ENCODE measurements around the gene PTAR1.
"Not testable (repeated sequence)": the region's sequence is repeated elsewhere in the genome, so short reads cannot be mapped to it uniquely, and the experiment has no call there.

PTAR1 gene

GRCh38 chr9:69759421-69760277 is at the start of gene PTAR1:
TSS of gene PTAR1 (minus strand) at chr9:69760011. CDS start at chr9:69759938, 73 bp downstream.
- DNase-seq (ENCODE audit: low read depth, low spot score) = peak; percentile 57

GRCh38 chr9:69809304-69809863 is 49.6 kb upstream of the PTAR1 start:
- no peak for DNase-seq (ENCODE audit: low read depth, low spot score)

GRCh38 chr9:69806627-69807026 is 46.8 kb upstream of the PTAR1 start:
- no peak for DNase-seq (ENCODE audit: low read depth, low spot score)

GRCh38 chr9:69805962-69806515 is 46.2 kb upstream of the PTAR1 start:
- no peak for DNase-seq (ENCODE audit: low read depth, low spot score)

GRCh38 chr9:69801989-69802388 is 42.2 kb upstream of the PTAR1 start:
- no peak for DNase-seq (ENCODE audit: low read depth, low spot score)

GRCh38 chr9:69800027-69800426 is 40.2 kb upstream of the PTAR1 start:
- not testable (repeated sequence) for DNase-seq (ENCODE audit: low read depth, low spot score)

- DNase-seq (ENCODE audit: low read depth, low spot score) = not testable (repeated sequence)
These were observed 39.7 kb upstream of the PTAR1 start for GRCh38 chr9:69799521-69799920.

- DNase-seq (ENCODE audit: low read depth, low spot score) = no peak
These were observed 38.9 kb upstream of the PTAR1 start for GRCh38 chr9:69798744-69799143.

GRCh38 chr9:69797675-69798074 is 37.9 kb upstream of the PTAR1 start:
- no peak for DNase-seq (ENCODE audit: low read depth, low spot score)

GRCh38 chr9:69794356-69794755 is 34.5 kb upstream of the PTAR1 start:
- no peak for DNase-seq (ENCODE audit: low read depth, low spot score)

GRCh38 chr9:69785757-69786156 is 25.9 kb upstream of the PTAR1 start:
- peak; percentile 67 for DNase-seq (ENCODE audit: low read depth, low spot score)

GRCh38 chr9:69773258-69773657 is 13.4 kb upstream of the PTAR1 start:
- no peak for DNase-seq (ENCODE audit: low read depth, low spot score)

- no peak for DNase-seq (ENCODE audit: low read depth, low spot score)
These were observed 12.1 kb upstream of the PTAR1 start for GRCh38 chr9:69771775-69772418.

- DNase-seq (ENCODE audit: low read depth, low spot score) = no peak
These were observed 8.9 kb upstream of the PTAR1 start for GRCh38 chr9:69768716-69769115.

- no peak for DNase-seq (ENCODE audit: low read depth, low spot score)
These were observed 8.3 kb upstream of the PTAR1 start for GRCh38 chr9:69768101-69768500.

- DNase-seq (ENCODE audit: low read depth, low spot score) = not testable (repeated sequence)
These were observed 4.1 kb upstream of the PTAR1 start for GRCh38 chr9:69763862-69764261.

- DNase-seq (ENCODE audit: low read depth, low spot score) = no peak
These were observed 2.7 kb upstream of the PTAR1 start for GRCh38 chr9:69762527-69762926.

- no peak for DNase-seq (ENCODE audit: low read depth, low spot score)
These were observed 433 bp upstream of the PTAR1 start for GRCh38 chr9:69760278-69760610.

GRCh38 chr9:69759021-69759420 is 790 bp downstream of the PTAR1 start:
- DNase-seq (ENCODE audit: low read depth, low spot score) = no peak

- no peak for DNase-seq (ENCODE audit: low read depth, low spot score)
These were observed 1.7 kb downstream of the PTAR1 start for GRCh38 chr9:69757996-69758675.

- no peak for DNase-seq (ENCODE audit: low read depth, low spot score)
These were observed 4.6 kb downstream of the PTAR1 start for GRCh38 chr9:69755205-69755604.

GRCh38 chr9:69753830-69754229 is 6.0 kb downstream of the PTAR1 start:
- DNase-seq (ENCODE audit: low read depth, low spot score) = no peak

Measured in brain pericyte (primary cell).